DOHH2 (cell line): ENCODE results near the gene LBX1.

ENCODE experiments used
- H3F3A ChIP-seq: fragments of 200-600 bp; sonication (generic), shearing (Covaris generic); 2 replicates; pipeline ENCODE4 v1.6.0; 2016; ENCODE audit warnings: antibody characterized with exemption, mild to moderate bottlenecking; ENCODE audit not compliant: control insufficient read depth, insufficient read depth
- H3K27ac ChIP-seq: fragments of 200-600 bp; sonication (generic); 2 replicates; pipeline ENCODE4 v1.5.1; 2014; ENCODE audit warnings: low read depth, mild to moderate bottlenecking, low read length, moderate library complexity
- H3K27me3 ChIP-seq: fragments of 200-600 bp; sonication (generic); 2 replicates; pipeline ENCODE4 v1.6.1; 2014; ENCODE audit warnings: mild to moderate bottlenecking, low read length, mixed read lengths; ENCODE audit not compliant: control insufficient read depth
- H3K36me3 ChIP-seq: fragments of 200-600 bp; sonication (generic); 2 replicates; pipeline ENCODE4 v1.6.1; 2014; ENCODE audit warnings: mild to moderate bottlenecking, low read length, moderate library complexity, mixed read lengths; ENCODE audit not compliant: control insufficient read depth
- H3K4me1 ChIP-seq: fragments of 200-600 bp; sonication (generic); 2 replicates; pipeline ENCODE4 v1.6.1; 2014; ENCODE audit warnings: mild to moderate bottlenecking, low read length, mixed read lengths; ENCODE audit not compliant: control insufficient read depth
- H3K4me2 ChIP-seq: fragments of 200-600 bp; sonication (generic); 2 replicates; pipeline ENCODE4 v1.6.0; 2014; ENCODE audit warnings: mild to moderate bottlenecking, low read length, moderate library complexity
- H3K4me3 ChIP-seq: fragments of 200-600 bp; sonication (generic); 2 replicates; pipeline ENCODE4 v1.5.1; 2014; ENCODE audit warnings: mild to moderate bottlenecking, low read length, mixed read lengths
- H3K79me2 ChIP-seq: fragments of 200-600 bp; sonication (generic); 2 replicates; pipeline ENCODE4 v1.6.1; 2014; ENCODE audit warnings: mild to moderate bottlenecking, low read length, mixed read lengths; ENCODE audit not compliant: control insufficient read depth
- H3K9me2 ChIP-seq: fragments of 200-600 bp; sonication (generic); replicated peaks from 2 replicates; pipeline ENCODE4 v1.6.1; 2014; ENCODE audit warnings: mild to moderate bottlenecking, low read length, mixed read lengths; ENCODE audit not compliant: control insufficient read depth
- H3K9me3 ChIP-seq: fragments of 200-600 bp; sonication (generic); 2 replicates; pipeline ENCODE4 v1.6.1; 2014; ENCODE audit warnings: antibody characterized with exemption, low read length, mixed read lengths; ENCODE audit not compliant: control insufficient read depth, insufficient read depth
- H4K20me1 ChIP-seq: fragments of 200-600 bp; sonication (generic); 2 replicates; pipeline ENCODE4 v1.6.0; 2014; ENCODE audit warnings: low read depth, mild to moderate bottlenecking, antibody characterized with exemption, low read length, moderate library complexity; ENCODE audit not compliant: control insufficient read depth, insufficient read depth
- CTCF ChIP-seq: fragments of 200-600 bp; sonication (generic); IDR thresholded peaks from one replicate; pipeline ENCODE4 v1.5.1; 2014; ENCODE audit warnings: antibody characterized with exemption, mild to moderate bottlenecking, low read depth, low read length; ENCODE audit not compliant: poor library complexity, severe bottlenecking
- EZH2phosphoT487 ChIP-seq: fragments of 200-600 bp; sonication (generic); IDR thresholded peaks from 2 replicates; pipeline ENCODE4 v1.6.1; 2017; ENCODE audit warnings: borderline replicate concordance, mild to moderate bottlenecking, antibody characterized with exemption, low read length, moderate library complexity, mixed read lengths

The LBX1 gene

GRCh38 chr10:101224060-101224909 lies 5.0 kb downstream of the LBX1 start:
- H3K27me3 ChIP-seq: peaks cover 77% of the 10 kb centered on the region
- H3K4me2 ChIP-seq: no peak overlapping the region

GRCh38 chr10:101223274-101224059 lies 5.8 kb downstream of the LBX1 start:
- Histone ChIP-seq H3K4me3 (no peak overlapping the region), H3K4me2 (no peak overlapping the region), H3K27ac (no peak overlapping the region), H3K9me3 (no peaks in the 10 kb centered on the region), H3K4me1 (no peaks in the 10 kb centered on the region; the same call in 1 of the 2 replicates), H3F3A (no peaks in the 10 kb centered on the region), H3K9me2 (no peaks in the 10 kb centered on the region), H3K36me3 (no peaks in the 10 kb centered on the region), H3K27me3 (peaks cover 83% of the 10 kb centered on the region), H4K20me1 (no peaks in the 10 kb centered on the region), H3K79me2 (no peaks in the 10 kb centered on the region)
- TF ChIP-seq EZH2phosphoT487 (no peak), CTCF (no peak)

More at GRCh38 chr10:101224060-101224909, 5.0 kb downstream of the LBX1 start:
- H3K4me1 ChIP-seq: no peaks in the 10 kb centered on the region; the same call in 1 of the 2 replicates
- TF ChIP-seq CTCF (no peak), EZH2phosphoT487 (no peak)
- H3F3A ChIP-seq: no peaks in the 10 kb centered on the region
- H3K9me3 ChIP-seq: no peaks in the 10 kb centered on the region
- H3K36me3 ChIP-seq: no peaks in the 10 kb centered on the region
- no peak overlapping the region for H3K27ac ChIP-seq
- H3K79me2 ChIP-seq: no peaks in the 10 kb centered on the region
- no peaks in the 10 kb centered on the region for H3K9me2 ChIP-seq
- H3K4me3 ChIP-seq: no peak overlapping the region
- no peaks in the 10 kb centered on the region for H4K20me1 ChIP-seq

GRCh38 chr10:101222683-101223273 lies 6.5 kb downstream of the LBX1 start:
- no peaks in the 10 kb centered on the region for H4K20me1 ChIP-seq
- H3K27me3 ChIP-seq: peaks cover 90% of the 10 kb centered on the region

More at GRCh38 chr10:101222683-101223273, 6.5 kb downstream of the LBX1 start:
- Histone ChIP-seq H3K4me2 (no peak overlapping the region), H3K9me3 (no peaks in the 10 kb centered on the region), H3K9me2 (no peaks in the 10 kb centered on the region), H3K4me1 (no peaks in the 10 kb centered on the region; the same call in 1 of the 2 replicates), H3K4me3 (no peak overlapping the region), H3K27ac (no peak overlapping the region), H3K36me3 (no peaks in the 10 kb centered on the region), H3F3A (no peaks in the 10 kb centered on the region), H3K79me2 (no peaks in the 10 kb centered on the region)
- TF ChIP-seq EZH2phosphoT487 (no peak), CTCF (no peak)
